Hepatocyte (in vitro differentiated cells): ENCODE measurements around the gene SOX6.

Source experiments
- CTCF ChIP-seq: fragments of 200-600 bp; sonication (generic); IDR thresholded peaks from 2 replicates; pipeline ENCODE4 v1.5.1; 2016; ENCODE audit warnings: antibody characterized with exemption, mild to moderate bottlenecking; ENCODE audit not compliant: poor library complexity
- EZH2 ChIP-seq: fragments of 200-600 bp; sonication (generic); IDR thresholded peaks from 2 replicates; pipeline ENCODE4 v1.6.1; 2016; ENCODE audit warnings: antibody characterized with exemption, mild to moderate bottlenecking, borderline replicate concordance
- EZH2phosphoT487 ChIP-seq: fragments of 200-600 bp; sonication (generic); IDR thresholded peaks from one replicate; pipeline ENCODE4 v1.6.1; 2018; ENCODE audit warnings: antibody characterized with exemption, mild to moderate bottlenecking, low read depth, moderate library complexity; ENCODE audit not compliant: unreplicated experiment, severe bottlenecking

- TF ChIP-seq CTCF (no peak), EZH2 (no peak), EZH2phosphoT487 (no peak)
Measured at GRCh38 chr11:16127732-16128131, 228.6 kb downstream of the SOX6 start.
